ENCODE measurements around the gene IRF3.

The IRF3 gene

GRCh38 chr19:49669516-49669915 is 3.9 kb upstream of the IRF3 start:
- DNase-seq (ENCODE audit: low read depth in 3 of 3), result no peak

GRCh38 chr19:49667473-49667872 is 1.8 kb upstream of the IRF3 start:
- DNase-seq (ENCODE audit: low read depth in 3 of 3), result no peak

- no peak for DNase-seq (ENCODE audit: low read depth in 3 of 3)
Observed at GRCh38 chr19:49666120-49666444, 425 bp upstream of the IRF3 start.

GRCh38 chr19:49665036-49665350 is 664 bp downstream of the IRF3 start:
- DNase-seq (ENCODE audit: low read depth in 3 of 3), result no peak

GRCh38 chr19:49664171-49665035 is 1.3 kb downstream of the IRF3 start:
- peak; percentile 85 to 95 (median 87) for DNase-seq (ENCODE audit: low read depth in 3 of 3)

GRCh38 chr19:49663224-49663623 is 2.4 kb downstream of the IRF3 start:
- no peak for DNase-seq (ENCODE audit: low read depth in 3 of 3)

- no peak for DNase-seq (ENCODE audit: low read depth in 3 of 3)
Observed at GRCh38 chr19:49662011-49662410, 3.6 kb downstream of the IRF3 start.

- no peak for DNase-seq (ENCODE audit: low read depth in 3 of 3)
Observed at GRCh38 chr19:49660338-49660961, 5.2 kb downstream of the IRF3 start.

- DNase-seq (ENCODE audit: low read depth in 3 of 3), result no peak
Observed at GRCh38 chr19:49658566-49659442, 6.9 kb downstream of the IRF3 start.

GRCh38 chr19:49658139-49658517 is 7.5 kb downstream of the IRF3 start:
- no peak for DNase-seq (ENCODE audit: low read depth in 3 of 3)

- DNase-seq (ENCODE audit: low read depth in 3 of 3), result no peak
Observed at GRCh38 chr19:49657493-49658138, 8.0 kb downstream of the IRF3 start.

GRCh38 chr19:49656456-49657109 is 9.1 kb downstream of the IRF3 start:
- DNase-seq (ENCODE audit: low read depth in 3 of 3), result no peak

GRCh38 chr19:49655570-49656455 is 9.8 kb downstream of the IRF3 start:
- no peak for DNase-seq (ENCODE audit: low read depth in 3 of 3)

- DNase-seq (ENCODE audit: low read depth in 3 of 3), result no peak
Observed at GRCh38 chr19:49654581-49654980, 11.1 kb downstream of the IRF3 start.

GRCh38 chr19:49653466-49653806 is 12.2 kb downstream of the IRF3 start:
- DNase-seq (ENCODE audit: low read depth in 3 of 3), result no peak

GRCh38 chr19:49652551-49653465 is 12.8 kb downstream of the IRF3 start:
- DNase-seq (ENCODE audit: low read depth in 3 of 3), result no peak

GRCh38 chr19:49651820-49652550 is 13.7 kb downstream of the IRF3 start:
- no peak for DNase-seq (ENCODE audit: low read depth in 3 of 3)

GRCh38 chr19:49651029-49651819 is 14.4 kb downstream of the IRF3 start:
- DNase-seq (ENCODE audit: low read depth in 3 of 3), result no peak

Data from stimulated activated CD4-positive, alpha-beta T cell treated with anti-CD3 and anti-CD28 coated beads, TNF-alpha, amount 100 ng/mL, for 4 hours (primary cell).